CD4-positive, alpha-beta T cell treated with Interleukin-12 subunit alpha and Interleukin-12 subunit beta, for 1 hour (primary cell): ENCODE measurements around the gene ZNF710.
"Not testable (repeated sequence)": the region's sequence is repeated elsewhere in the genome, so short reads cannot be mapped to it uniquely, and the experiment has no call there.

Experiments
- DNase-seq: peaks from one replicate; pipeline ENCODE4 v3.0.0-alpha.2; 2020

ZNF710 gene

DNA sequence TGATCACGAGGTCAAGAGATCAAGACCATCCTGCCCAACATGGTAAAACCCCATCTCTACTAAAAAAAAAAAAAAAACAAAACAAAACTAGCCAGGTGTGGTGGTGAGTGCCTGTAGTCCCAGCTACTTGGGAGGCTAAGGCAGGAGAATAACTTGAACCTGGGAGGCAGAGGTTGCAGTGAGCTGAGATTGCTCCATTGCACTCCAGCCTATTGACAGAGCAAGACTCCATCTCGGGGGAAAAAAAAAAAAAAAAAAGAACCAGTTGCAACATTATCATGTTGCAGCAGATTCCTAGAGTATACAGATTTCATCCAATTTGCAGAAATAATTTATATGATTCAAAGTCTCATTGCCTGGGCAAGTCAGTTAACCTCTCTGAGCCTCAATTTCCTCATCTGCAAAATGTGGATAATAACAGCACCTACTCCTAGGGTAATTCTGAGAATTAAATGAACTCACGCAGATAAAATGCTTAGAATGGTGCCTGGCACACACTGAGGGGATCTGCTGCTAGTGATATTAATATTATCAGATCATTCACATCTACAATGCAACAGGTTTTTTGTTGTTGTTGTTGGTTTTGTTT, 108.1 kb downstream of the ZNF710 start:
- DNase-seq, result not testable (repeated sequence)

GRCh38 chr15:90113166-90113565, 112.0 kb downstream of the ZNF710 start:
- no peak for DNase-seq

- no peak for DNase-seq
These were observed 113.4 kb downstream of the ZNF710 start for GRCh38 chr15:90114451-90114901.

DNA sequence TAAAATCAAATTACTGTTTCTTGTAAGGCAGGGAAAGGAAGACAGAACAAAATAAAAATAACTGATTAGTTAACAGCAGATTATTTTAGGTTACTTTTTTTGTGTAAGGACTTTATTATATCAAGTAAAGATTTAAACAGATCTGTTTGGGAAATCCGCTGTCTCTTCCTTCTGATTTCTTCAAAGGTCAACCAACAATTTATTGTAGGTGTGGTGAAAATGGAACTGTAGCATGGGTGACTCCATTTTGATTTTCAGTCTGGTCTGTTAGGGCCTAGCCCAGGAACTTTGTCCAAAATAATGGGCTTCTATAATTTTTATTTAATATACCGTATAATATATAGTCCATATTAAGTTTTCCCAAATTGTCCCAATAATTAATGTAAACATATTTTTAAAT, 114.7 kb downstream of the ZNF710 start:
- DNase-seq, result no peak

DNA sequence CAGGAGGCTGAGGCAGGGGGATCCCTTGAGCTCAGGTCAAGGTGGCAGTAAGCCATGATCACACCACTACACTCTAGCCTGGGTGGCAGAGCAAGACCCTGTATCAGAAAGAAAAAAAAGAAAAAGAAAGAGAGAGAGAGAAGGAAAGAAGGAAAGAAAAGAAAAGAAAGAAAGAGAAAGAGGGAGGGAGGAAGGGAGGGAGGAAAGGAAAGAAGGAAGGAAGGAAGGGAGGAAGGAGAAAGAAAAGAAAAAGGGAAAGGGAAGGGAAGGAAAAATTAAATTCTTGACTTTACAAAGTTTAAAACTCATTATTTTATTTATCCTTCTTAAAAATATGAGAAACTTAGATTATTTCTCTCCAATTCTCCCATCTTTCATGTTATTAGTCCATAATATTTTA, 118.2 kb downstream of the ZNF710 start:
- no peak for DNase-seq

GRCh38 chr15:90121086-90121485, 120.0 kb downstream of the ZNF710 start:
- no peak for DNase-seq

- DNase-seq, result no peak
These were observed 123.4 kb downstream of the ZNF710 start for GRCh38 chr15:90124507-90124906.

DNA sequence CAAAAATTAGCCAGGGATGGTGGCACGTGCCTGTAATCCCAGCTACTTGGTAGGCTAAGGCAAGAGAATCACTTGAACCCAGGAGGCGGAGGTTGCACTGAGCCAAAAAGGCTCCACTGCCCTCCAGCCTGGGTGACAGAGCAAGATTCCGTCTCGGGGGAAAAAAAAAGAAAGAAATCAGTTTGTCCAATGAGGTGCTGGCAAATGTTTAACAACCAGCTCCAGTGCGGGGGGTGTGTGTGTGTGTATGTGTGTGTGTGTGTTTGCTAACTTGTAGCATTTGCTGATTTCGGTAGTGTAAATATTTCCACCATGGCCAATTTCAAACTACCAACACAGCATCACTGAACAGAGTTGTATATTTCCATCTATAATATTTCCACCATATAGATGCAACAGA, 124.9 kb downstream of the ZNF710 start:
- no peak for DNase-seq

GRCh38 chr15:90126596-90127435, 125.7 kb downstream of the ZNF710 start:
- no peak for DNase-seq

- no peak for DNase-seq
These were observed 129.2 kb downstream of the ZNF710 start for GRCh38 chr15:90130291-90130690.
